HG02981 (cell line): Measurements from ENCODE around the gene SV2C.
A peak's percentile ranks its signal among the peaks of the same experiment; 100 is the strongest.
"Not testable (repeated sequence)": the region's sequence is repeated elsewhere in the genome, so short reads cannot be mapped to it uniquely, and the experiment has no call there.

Source experiments
- ATAC-seq: cut with Tn5 transposase; IDR thresholded peaks from one replicate; pipeline ENCODE4 v1.9.1; 2021; ENCODE audit warnings: mild to moderate bottlenecking, moderate library complexity; ENCODE audit not compliant: unreplicated experiment

Gene SV2C

GRCh38 chr5:76291305-76292077, 208.3 kb downstream of the SV2C start:
- no peak for ATAC-seq

- ATAC-seq: peak; percentile 80
Measured at GRCh38 chr5:76292620-76293322, 209.6 kb downstream of the SV2C start.

- ATAC-seq: no peak
Measured at GRCh38 chr5:76294573-76294972, 211.4 kb downstream of the SV2C start.

- no peak for ATAC-seq
Measured at GRCh38 chr5:76298852-76299251, 215.7 kb downstream of the SV2C start.

- no peak for ATAC-seq
Measured at GRCh38 chr5:76299592-76299991, 216.4 kb downstream of the SV2C start.

GRCh38 chr5:76301932-76302331, 218.7 kb downstream of the SV2C start:
- ATAC-seq: not testable (repeated sequence)

GRCh38 chr5:76302661-76303060, 219.5 kb downstream of the SV2C start:
- ATAC-seq: not testable (repeated sequence)

- peak; percentile 75 for ATAC-seq
Measured at GRCh38 chr5:76303921-76304320, 220.7 kb downstream of the SV2C start.

GRCh38 chr5:76305269-76305668, 222.1 kb downstream of the SV2C start:
- ATAC-seq: no peak

GRCh38 chr5:76305775-76306174, 222.6 kb downstream of the SV2C start:
- no peak for ATAC-seq

- ATAC-seq: no peak
Measured at GRCh38 chr5:76310208-76310607, 227.0 kb downstream of the SV2C start.

- no peak for ATAC-seq
Measured at GRCh38 chr5:76312783-76313182, 229.6 kb downstream of the SV2C start.

GRCh38 chr5:76314643-76315042, 231.5 kb downstream of the SV2C start:
- no peak for ATAC-seq

- no peak for ATAC-seq
Measured at GRCh38 chr5:76319673-76320072, 236.5 kb downstream of the SV2C start.

- ATAC-seq: not testable (repeated sequence)
Measured at GRCh38 chr5:76323494-76323893, 240.3 kb downstream of the SV2C start.

- no peak for ATAC-seq
Measured at GRCh38 chr5:76325326-76325725, 242.1 kb downstream of the SV2C start.

GRCh38 chr5:76325876-76326491, 242.8 kb downstream of the SV2C start:
- ATAC-seq: no peak

- ATAC-seq: no peak
Measured at GRCh38 chr5:76326577-76327302, 243.6 kb downstream of the SV2C start.

GRCh38 chr5:76329346-76329745, 246.2 kb downstream of the SV2C start:
- no peak for ATAC-seq

- ATAC-seq: no peak
Measured at GRCh38 chr5:76331126-76331525, 247.9 kb downstream of the SV2C start.

- no peak for ATAC-seq
Measured at GRCh38 chr5:76332102-76332501, 248.9 kb downstream of the SV2C start.
